HFF-Myc (cell line): ENCODE data around the gene ZNF521.

Source experiments
- DNase-seq: peaks from one replicate; pipeline ENCODE4 v3.0.0-alpha.2; 2011; ENCODE audit warnings: low read depth; ENCODE audit errors: extremely low read depth
- H3K4me3 ChIP-seq: replicated peaks from 2 replicates; pipeline ENCODE4 v1.5.1; 2011; ENCODE audit warnings: low read depth, mild to moderate bottlenecking, control low read depth, low read length
- CTCF ChIP-seq: IDR thresholded peaks from 2 replicates; pipeline ENCODE4 v1.5.1; 2012; ENCODE audit warnings: mild to moderate bottlenecking, low read depth, low read length, control low read depth; ENCODE audit errors: missing control alignments

The ZNF521 gene

GRCh38 chr18:25234322-25234639 lies 117.7 kb downstream of the ZNF521 start:
- no peak overlapping the region for H3K4me3 ChIP-seq
- no peak for TF ChIP-seq CTCF
- DNase-seq: no peak

GRCh38 chr18:25233528-25234321 lies 118.2 kb downstream of the ZNF521 start:
- H3K4me3 ChIP-seq: no peak overlapping the region; the same call in 1 of the 2 replicates
- no peak for TF ChIP-seq CTCF
- no peak for DNase-seq

GRCh38 chr18:25231327-25231691 lies 120.7 kb downstream of the ZNF521 start:
- no peak for TF ChIP-seq CTCF
- DNase-seq: no peak
- H3K4me3 ChIP-seq: no peak overlapping the region

GRCh38 chr18:25230658-25231326 lies 121.2 kb downstream of the ZNF521 start:
- TF ChIP-seq CTCF: no peak
- no peak overlapping the region for H3K4me3 ChIP-seq
- DNase-seq: peak; percentile 33

- H3K4me3 ChIP-seq: no peak overlapping the region
- TF ChIP-seq CTCF: no peak
- no peak for DNase-seq
Observed at GRCh38 chr18:25229920-25230319, 122.0 kb downstream of the ZNF521 start.

GRCh38 chr18:25229081-25229480 lies 122.9 kb downstream of the ZNF521 start:
- peak; percentile 91 for DNase-seq
- TF ChIP-seq CTCF: no peak
- H3K4me3 ChIP-seq: no peak overlapping the region
